ENCODE data around the gene NDUFS5.
A peak's percentile ranks its signal among the peaks of the same experiment; 100 is the strongest.
"Not testable (repeated sequence)": the region's sequence is repeated elsewhere in the genome, so short reads cannot be mapped to it uniquely, and the experiment has no call there.

The NDUFS5 gene

GRCh38 chr1:39063191-39063590 lies 37.0 kb downstream of the NDUFS5 start:
- H3K27ac Mint-ChIP-seq, result no peak overlapping the region
- no peaks in the 10 kb centered on the region for H3K36me3 Mint-ChIP-seq
- H3K27me3 Mint-ChIP-seq, result no peaks in the 10 kb centered on the region
- H3K4me1 Mint-ChIP-seq, result no peaks in the 10 kb centered on the region
- H3K4me3 Mint-ChIP-seq, result no peak overlapping the region
- no peaks in the 10 kb centered on the region for H3K9me3 Mint-ChIP-seq
- CTCF ChIA-PET, result no interaction called here
- no peak for DNase-seq

- Mint-ChIP-seq H3K27me3 (no peaks in the 10 kb centered on the region), H3K27ac (no peak overlapping the region), H3K4me3 (no peak overlapping the region), H3K4me1 (no peaks in the 10 kb centered on the region), H3K36me3 (no peaks in the 10 kb centered on the region), H3K9me3 (no peaks in the 10 kb centered on the region)
- DNase-seq, result no peak
- CTCF ChIA-PET, result no interaction called here
These were observed 37.6 kb downstream of the NDUFS5 start for GRCh38 chr1:39063775-39064174.

- H3K27ac Mint-ChIP-seq, result no peak overlapping the region
- H3K36me3 Mint-ChIP-seq, result peaks cover 2% of the 10 kb centered on the region
- DNase-seq, result no peak
- H3K27me3 Mint-ChIP-seq, result no peaks in the 10 kb centered on the region
- H3K4me1 Mint-ChIP-seq, result no peaks in the 10 kb centered on the region
- CTCF ChIA-PET, result no interaction called here
- no peaks in the 10 kb centered on the region for H3K9me3 Mint-ChIP-seq
- no peak overlapping the region for H3K4me3 Mint-ChIP-seq
These were observed 39.4 kb downstream of the NDUFS5 start for GRCh38 chr1:39065542-39065941.

GRCh38 chr1:39068227-39068626 lies 42.1 kb downstream of the NDUFS5 start:
- H3K27ac Mint-ChIP-seq, H3K4me1 Mint-ChIP-seq, H3K36me3 Mint-ChIP-seq, H3K4me3 Mint-ChIP-seq, H3K27me3 Mint-ChIP-seq, CTCF ChIA-PET, H3K9me3 Mint-ChIP-seq, DNase-seq: not testable (repeated sequence)

GRCh38 chr1:39071557-39071956 lies 45.4 kb downstream of the NDUFS5 start:
- DNase-seq, H3K9me3 Mint-ChIP-seq, CTCF ChIA-PET, H3K27me3 Mint-ChIP-seq, H3K36me3 Mint-ChIP-seq, H3K4me3 Mint-ChIP-seq, H3K27ac Mint-ChIP-seq, H3K4me1 Mint-ChIP-seq: not testable (repeated sequence)

GRCh38 chr1:39076127-39076798 lies 50.1 kb downstream of the NDUFS5 start:
- H3K36me3 Mint-ChIP-seq, result no peaks in the 10 kb centered on the region
- CTCF ChIA-PET, result interaction anchor here (0.8 to 1.8 kb wide), 3 partner anchors 10 to 19 kb away, joined by 3 to 4 read pairs (median 3); no protein-coding TSS in a partner anchor
- peaks cover 4% of the 10 kb centered on the region for H3K4me1 Mint-ChIP-seq
- no peak for DNase-seq
- peaks cover 31% of the 10 kb centered on the region for H3K27me3 Mint-ChIP-seq
- H3K27ac Mint-ChIP-seq, result no peak overlapping the region
- peaks cover 7% of the 10 kb centered on the region for H3K9me3 Mint-ChIP-seq
- no peak overlapping the region for H3K4me3 Mint-ChIP-seq

- Mint-ChIP-seq H3K27me3 (peaks cover 36% of the 10 kb centered on the region), H3K4me3 (no peak overlapping the region), H3K36me3 (no peaks in the 10 kb centered on the region), H3K4me1 (peaks cover 4% of the 10 kb centered on the region), H3K27ac (no peak overlapping the region), H3K9me3 (peaks cover 2% of the 10 kb centered on the region)
- CTCF ChIA-PET, result interaction anchor here (0.8 to 1.8 kb wide), 2 partner anchors 9 to 19 kb away, joined by 3 read pairs; no protein-coding TSS in a partner anchor
- DNase-seq, result no peak
These were observed 50.6 kb downstream of the NDUFS5 start for GRCh38 chr1:39076799-39077148.

GRCh38 chr1:39080269-39080826 lies 54.2 kb downstream of the NDUFS5 start:
- H3K27me3 Mint-ChIP-seq, result peaks cover 70% of the 10 kb centered on the region
- H3K36me3 Mint-ChIP-seq, result no peaks in the 10 kb centered on the region
- H3K4me3 Mint-ChIP-seq, result peak overlapping the region; percentile 65
- CTCF ChIA-PET, result no interaction called here
- peaks cover 8% of the 10 kb centered on the region for H3K4me1 Mint-ChIP-seq
- DNase-seq, result no peak
- no peak overlapping the region for H3K27ac Mint-ChIP-seq
- H3K9me3 Mint-ChIP-seq, result no peaks in the 10 kb centered on the region

- Mint-ChIP-seq H3K4me1 (peaks cover 8% of the 10 kb centered on the region), H3K36me3 (no peaks in the 10 kb centered on the region), H3K9me3 (no peaks in the 10 kb centered on the region), H3K27me3 (peaks cover 75% of the 10 kb centered on the region), H3K4me3 (peak overlapping the region; percentile 65), H3K27ac (no peak overlapping the region)
- CTCF ChIA-PET, result no interaction called here
- peak; percentile 36 for DNase-seq
These were observed 54.7 kb downstream of the NDUFS5 start for GRCh38 chr1:39080831-39081270.

GRCh38 chr1:39081271-39082009 lies 55.3 kb downstream of the NDUFS5 start:
- Mint-ChIP-seq H3K27me3 (peaks cover 76% of the 10 kb centered on the region), H3K36me3 (no peaks in the 10 kb centered on the region), H3K9me3 (no peaks in the 10 kb centered on the region), H3K27ac (no peak overlapping the region), H3K4me3 (no peak overlapping the region), H3K4me1 (peaks cover 8% of the 10 kb centered on the region)
- peak; percentile 51 for DNase-seq
- CTCF ChIA-PET, result interaction anchor here (2.1 kb wide), 1 partner anchor 10 kb away, joined by 12 read pairs; no protein-coding TSS in a partner anchor

GRCh38 chr1:39082010-39082799 lies 56.1 kb downstream of the NDUFS5 start:
- Mint-ChIP-seq H3K4me3 (peak overlapping the region; percentile 55), H3K9me3 (no peaks in the 10 kb centered on the region), H3K27ac (no peak overlapping the region), H3K27me3 (peaks cover 84% of the 10 kb centered on the region), H3K4me1 (peaks cover 8% of the 10 kb centered on the region), H3K36me3 (no peaks in the 10 kb centered on the region)
- CTCF ChIA-PET, result interaction anchor here (0.6 to 2.1 kb wide), 3 partner anchors 9 to 379 kb away, joined by 3 to 12 read pairs (median 3); no protein-coding TSS in a partner anchor
- no peak for DNase-seq

GRCh38 chr1:39082811-39083576 lies 56.8 kb downstream of the NDUFS5 start:
- Mint-ChIP-seq H3K27ac (no peak overlapping the region), H3K27me3 (peaks cover 87% of the 10 kb centered on the region), H3K9me3 (no peaks in the 10 kb centered on the region), H3K36me3 (no peaks in the 10 kb centered on the region), H3K4me1 (peaks cover 8% of the 10 kb centered on the region), H3K4me3 (no peak overlapping the region)
- DNase-seq, result no peak
- CTCF ChIA-PET, result interaction anchor here (0.6 to 2.1 kb wide), 3 partner anchors 9 to 378 kb away, joined by 3 to 12 read pairs (median 3); no protein-coding TSS in a partner anchor

GRCh38 chr1:39084191-39084590 lies 58.0 kb downstream of the NDUFS5 start:
- CTCF ChIA-PET, result no interaction called here
- Mint-ChIP-seq H3K4me1 (peaks cover 8% of the 10 kb centered on the region), H3K36me3 (no peaks in the 10 kb centered on the region), H3K9me3 (no peaks in the 10 kb centered on the region), H3K27me3 (peaks cover 78% of the 10 kb centered on the region), H3K4me3 (no peak overlapping the region), H3K27ac (no peak overlapping the region)
- DNase-seq, result no peak

All from activated naive CD4-positive, alpha-beta T cell treated with anti-CD3 and anti-CD28 coated beads, Interleukin-2, amount 10 ng/mL, durations not matched to agents 7 days and 5 days (primary cell).